ENCODE data around the gene DENND4C.
A peak's percentile ranks its signal among the peaks of the same experiment; 100 is the strongest.
"Not testable (repeated sequence)": the region's sequence is repeated elsewhere in the genome, so short reads cannot be mapped to it uniquely, and the experiment has no call there.

Gene DENND4C

GRCh38 chr9:19223724-19224123, 6.8 kb upstream of the DENND4C start:
- no peak for DNase-seq (ENCODE audit: low read depth in 4 of 4, low spot score in 1 of 4)

GRCh38 chr9:19224563-19224962, 5.9 kb upstream of the DENND4C start:
- no peak for DNase-seq (ENCODE audit: low read depth in 4 of 4, low spot score in 1 of 4)

GRCh38 chr9:19229595-19230354, 718 bp upstream of the DENND4C start:
- DNase-seq (ENCODE audit: low read depth in 4 of 4, low spot score in 1 of 4) = peak in 2 of 4 experiments; percentile 15 to 46

- no peak for DNase-seq (ENCODE audit: low read depth in 4 of 4, low spot score in 1 of 4)
Observed at GRCh38 chr9:19231126-19231903, 822 bp downstream of the DENND4C start.

- DNase-seq (ENCODE audit: low read depth in 4 of 4, low spot score in 1 of 4) = no peak
Observed at GRCh38 chr9:19231904-19232822, 1.7 kb downstream of the DENND4C start.

- DNase-seq (ENCODE audit: low read depth in 4 of 4, low spot score in 1 of 4) = no peak
Observed at GRCh38 chr9:19232823-19233194, 2.3 kb downstream of the DENND4C start.

GRCh38 chr9:19233344-19233743, 2.9 kb downstream of the DENND4C start:
- DNase-seq (ENCODE audit: low read depth in 4 of 4, low spot score in 1 of 4) = no peak

GRCh38 chr9:19239955-19240354, 9.5 kb downstream of the DENND4C start:
- no peak for DNase-seq (ENCODE audit: low read depth in 4 of 4, low spot score in 1 of 4)

- DNase-seq (ENCODE audit: low read depth in 4 of 4, low spot score in 1 of 4) = no peak
Observed at GRCh38 chr9:19241728-19242127, 11.2 kb downstream of the DENND4C start.

GRCh38 chr9:19243366-19244033, 13.0 kb downstream of the DENND4C start:
- no peak for DNase-seq (ENCODE audit: low read depth in 4 of 4, low spot score in 1 of 4)

- DNase-seq (ENCODE audit: low read depth in 4 of 4, low spot score in 1 of 4) = no peak
Observed at GRCh38 chr9:19246891-19247290, 16.4 kb downstream of the DENND4C start.

GRCh38 chr9:19247420-19247819, 16.9 kb downstream of the DENND4C start:
- no peak for DNase-seq (ENCODE audit: low read depth in 4 of 4, low spot score in 1 of 4)

- DNase-seq (ENCODE audit: low read depth in 4 of 4, low spot score in 1 of 4) = not testable (repeated sequence)
Observed at GRCh38 chr9:19250346-19250745, 19.9 kb downstream of the DENND4C start.

- DNase-seq (ENCODE audit: low read depth in 4 of 4, low spot score in 1 of 4) = not testable (repeated sequence)
Observed at GRCh38 chr9:19251203-19251602, 20.7 kb downstream of the DENND4C start.

- DNase-seq (ENCODE audit: low read depth in 4 of 4, low spot score in 1 of 4) = not testable (repeated sequence)
Observed at GRCh38 chr9:19251622-19252021, 21.1 kb downstream of the DENND4C start.

GRCh38 chr9:19252174-19252884, 21.8 kb downstream of the DENND4C start:
- no peak for DNase-seq (ENCODE audit: low read depth in 4 of 4, low spot score in 1 of 4)

- no peak for DNase-seq (ENCODE audit: low read depth in 4 of 4, low spot score in 1 of 4)
Observed at GRCh38 chr9:19252885-19253219, 22.4 kb downstream of the DENND4C start.

- DNase-seq (ENCODE audit: low read depth in 4 of 4, low spot score in 1 of 4) = no peak
Observed at GRCh38 chr9:19255112-19255511, 24.6 kb downstream of the DENND4C start.

GRCh38 chr9:19255821-19256220, 25.3 kb downstream of the DENND4C start:
- no peak for DNase-seq (ENCODE audit: low read depth in 4 of 4, low spot score in 1 of 4)

- not testable (repeated sequence) for DNase-seq (ENCODE audit: low read depth in 4 of 4, low spot score in 1 of 4)
Observed at GRCh38 chr9:19259665-19260255, 29.3 kb downstream of the DENND4C start.

All from stimulated activated CD4-positive, alpha-beta T cell treated with anti-CD3 and anti-CD28 coated beads, Interleukin-1b, Interleukin-23, amount 100 ng/mL, for 24 hours (primary cell).